Measurements from ENCODE around the gene TMEM119.

Gene TMEM119, protein sequence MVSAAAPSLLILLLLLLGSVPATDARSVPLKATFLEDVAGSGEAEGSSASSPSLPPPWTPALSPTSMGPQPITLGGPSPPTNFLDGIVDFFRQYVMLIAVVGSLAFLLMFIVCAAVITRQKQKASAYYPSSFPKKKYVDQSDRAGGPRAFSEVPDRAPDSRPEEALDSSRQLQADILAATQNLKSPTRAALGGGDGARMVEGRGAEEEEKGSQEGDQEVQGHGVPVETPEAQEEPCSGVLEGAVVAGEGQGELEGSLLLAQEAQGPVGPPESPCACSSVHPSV

DNA sequence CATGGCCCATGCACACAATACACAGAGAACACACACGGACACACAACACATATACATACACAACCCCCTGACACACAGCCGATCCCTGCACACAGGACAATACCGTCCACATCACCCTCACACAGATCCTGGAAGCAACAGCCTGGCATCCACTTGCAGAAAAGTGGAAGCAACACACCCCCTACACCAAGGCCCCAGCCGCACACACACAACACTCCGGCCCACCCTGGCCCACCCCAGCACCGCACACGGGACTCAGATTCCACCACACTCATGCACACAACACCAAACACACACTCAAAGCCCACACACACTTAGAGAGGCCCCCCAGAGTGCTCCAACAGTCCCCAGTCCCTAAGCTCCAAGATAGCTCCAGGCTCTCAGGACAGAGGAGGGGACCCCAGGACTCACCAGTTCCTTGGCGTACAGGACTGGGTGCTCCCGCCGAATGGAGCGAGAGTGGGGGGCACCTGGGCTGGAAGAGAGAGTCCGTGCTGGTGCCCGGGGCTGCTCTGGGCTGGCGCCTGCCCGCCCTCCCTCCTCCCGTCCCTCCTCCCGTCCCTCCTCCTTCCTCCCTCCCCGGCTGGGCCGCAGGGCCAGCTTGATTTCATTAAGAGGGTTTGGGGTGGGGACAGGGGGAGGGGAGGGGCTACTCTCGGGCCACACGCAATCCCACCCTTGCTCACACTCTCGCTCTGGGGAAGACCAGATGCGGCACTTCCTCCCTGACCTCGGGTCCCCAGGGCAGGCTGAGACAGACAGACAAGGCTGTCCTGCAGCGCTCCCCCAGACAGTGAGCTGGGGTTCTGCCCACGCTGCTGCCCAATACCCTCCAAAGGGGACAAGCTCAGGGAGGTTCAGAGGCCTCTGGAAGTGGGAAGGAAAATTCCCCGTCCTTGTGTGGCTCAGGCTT is at the start of gene TMEM119:
Gene TMEM119, minus strand, starts transcription at position 526 of the 913 bp plus-strand sequence. CDS start 5,701 bp downstream, outside the sequence.
- DNase-seq (ENCODE audit: low spot score) = no peak

DNA sequence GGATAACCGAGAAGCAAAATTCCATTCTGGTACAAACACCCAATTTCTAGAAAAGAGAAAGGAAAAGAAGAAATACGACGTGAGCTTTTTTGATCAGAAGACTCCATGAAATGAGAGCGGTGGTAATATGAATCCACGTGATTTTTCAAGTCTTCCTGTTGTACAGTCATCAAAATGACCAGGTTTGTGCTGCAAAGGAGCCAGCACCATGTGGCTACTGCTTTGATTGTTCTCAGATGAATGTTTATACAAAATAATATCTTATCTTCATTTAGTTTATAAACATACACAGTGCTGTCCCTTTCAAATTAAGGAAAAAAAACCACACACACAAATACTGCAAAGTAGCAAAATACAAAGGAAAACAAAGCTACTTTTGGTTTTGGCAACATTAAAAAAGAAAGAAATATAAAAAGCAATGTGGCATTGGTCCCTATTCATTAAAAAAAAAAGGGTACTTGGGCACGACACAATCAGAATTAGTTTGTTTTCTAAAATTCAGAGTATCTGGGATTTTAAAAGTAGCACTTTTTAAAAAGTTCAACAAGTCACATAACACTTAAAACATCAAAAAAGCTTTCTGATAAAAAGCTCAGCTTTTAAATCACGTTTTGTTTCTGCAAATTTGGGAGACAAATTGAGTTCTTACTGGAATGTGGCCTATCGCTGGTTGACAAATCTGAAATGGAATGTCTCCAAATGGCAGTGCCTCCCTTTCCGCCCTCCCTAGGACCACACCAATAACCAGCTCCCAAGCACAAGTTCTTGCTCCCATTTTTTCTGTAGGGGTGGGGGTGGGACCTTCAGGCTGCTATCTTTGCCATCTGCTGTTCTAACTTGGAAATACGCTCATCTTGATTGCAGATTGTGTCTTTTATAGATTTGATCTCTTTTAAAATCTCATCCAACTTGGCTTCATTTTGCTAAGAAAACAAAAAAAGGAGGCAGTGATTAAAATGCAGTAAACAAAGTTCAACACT is 49.0 kb upstream of the TMEM119 start:
- no peak for DNase-seq (ENCODE audit: low spot score)

DNA sequence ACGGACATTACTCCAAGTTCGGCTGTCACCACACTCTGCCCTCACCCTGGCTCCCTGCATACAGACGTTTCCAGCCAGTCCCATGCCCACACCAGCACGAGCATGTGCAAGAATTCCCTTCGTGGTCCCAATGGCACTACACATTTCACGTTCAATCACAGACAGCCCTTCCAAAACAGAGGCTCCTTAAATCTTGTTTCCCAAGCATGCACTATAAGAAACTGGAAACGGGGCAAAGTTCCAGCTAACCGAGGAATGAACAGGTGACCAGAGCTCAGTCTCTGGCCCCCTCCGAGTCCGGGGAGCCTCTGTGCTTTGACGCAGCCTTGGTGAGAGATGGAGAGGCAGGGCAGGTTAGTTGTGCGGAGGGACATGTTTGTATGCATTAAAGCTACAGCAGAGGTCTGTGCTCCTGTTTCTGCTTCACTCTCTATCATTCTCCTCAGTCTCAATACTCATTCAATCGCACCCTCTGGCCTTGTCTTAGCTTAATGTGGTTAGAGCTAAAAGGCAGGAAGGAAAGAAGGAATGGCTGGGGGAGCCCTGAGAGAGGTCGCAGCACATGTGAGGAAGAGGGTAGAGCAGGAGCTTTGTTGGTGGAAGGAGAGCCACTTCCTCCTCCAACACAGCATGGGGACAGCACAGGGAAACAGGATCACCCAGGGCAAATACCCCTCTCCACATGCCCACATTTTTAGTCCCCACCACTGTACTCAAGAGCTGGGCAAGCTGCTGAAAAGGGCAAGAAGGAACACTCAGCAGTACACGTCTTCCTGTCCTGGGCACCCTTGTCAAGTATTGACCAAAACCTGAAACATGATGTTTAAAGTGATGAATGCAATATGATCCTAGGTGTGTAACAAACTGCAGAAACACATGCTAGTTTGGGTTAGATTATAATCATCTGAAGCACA is 48.1 kb upstream of the TMEM119 start:
- DNase-seq (ENCODE audit: low spot score) = no peak

DNA sequence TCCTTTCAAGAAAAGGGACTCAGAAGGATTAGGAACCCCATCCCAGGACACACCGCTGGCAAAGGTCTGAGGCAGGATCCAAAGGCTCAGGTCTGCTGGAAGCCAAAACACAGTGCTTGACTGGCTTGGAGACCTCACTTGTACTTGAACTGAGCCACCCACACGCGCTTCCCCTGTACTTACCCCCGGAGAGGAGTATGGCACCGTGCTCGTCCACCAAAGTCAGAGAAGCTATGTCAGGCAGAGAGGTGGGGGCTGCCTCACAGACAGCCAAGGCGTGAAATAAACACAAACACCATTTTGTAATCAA is 46.9 kb upstream of the TMEM119 start:
- DNase-seq (ENCODE audit: low spot score) = no peak

DNA sequence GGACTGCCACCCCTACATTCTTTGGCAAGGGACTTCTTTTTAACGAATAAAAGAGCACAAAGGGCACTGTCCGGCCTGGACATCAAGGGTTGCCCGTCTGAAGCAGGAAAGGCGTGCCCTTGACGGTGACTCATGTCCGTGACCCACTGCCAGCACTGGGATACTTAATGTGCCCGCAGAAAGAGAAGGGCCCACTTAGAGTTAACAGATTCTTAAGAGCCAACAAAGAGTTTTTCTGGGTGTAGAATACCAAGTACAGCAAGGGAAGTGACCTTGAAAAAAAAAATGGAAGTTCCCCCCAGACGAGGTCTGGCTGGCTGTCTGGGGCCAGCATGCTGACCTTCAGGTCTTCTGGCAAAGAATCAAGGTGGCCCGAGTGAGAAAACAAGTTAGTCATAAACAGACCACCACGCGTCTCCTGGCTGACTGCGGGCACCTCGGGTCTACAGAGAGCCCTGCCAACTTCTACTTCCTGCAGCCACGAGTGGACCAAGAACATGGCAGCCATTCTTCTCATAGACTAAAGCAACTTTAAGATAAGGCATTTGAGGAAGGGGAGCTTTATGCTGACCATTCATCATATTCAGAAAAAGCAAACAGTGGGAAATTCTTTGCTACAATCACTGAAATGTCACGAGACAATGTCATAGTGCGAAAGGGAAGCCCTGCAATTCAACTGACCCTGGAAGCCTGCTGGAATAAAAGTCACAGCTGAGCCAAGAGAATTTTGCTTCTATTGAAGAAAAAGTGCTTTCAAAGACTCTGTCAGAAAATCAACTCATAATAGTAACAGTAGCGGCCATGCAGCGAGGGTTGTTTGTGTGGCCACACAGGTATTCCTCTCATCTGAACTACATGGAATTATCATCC is 46.3 kb upstream of the TMEM119 start:
- DNase-seq (ENCODE audit: low spot score) = no peak

DNA sequence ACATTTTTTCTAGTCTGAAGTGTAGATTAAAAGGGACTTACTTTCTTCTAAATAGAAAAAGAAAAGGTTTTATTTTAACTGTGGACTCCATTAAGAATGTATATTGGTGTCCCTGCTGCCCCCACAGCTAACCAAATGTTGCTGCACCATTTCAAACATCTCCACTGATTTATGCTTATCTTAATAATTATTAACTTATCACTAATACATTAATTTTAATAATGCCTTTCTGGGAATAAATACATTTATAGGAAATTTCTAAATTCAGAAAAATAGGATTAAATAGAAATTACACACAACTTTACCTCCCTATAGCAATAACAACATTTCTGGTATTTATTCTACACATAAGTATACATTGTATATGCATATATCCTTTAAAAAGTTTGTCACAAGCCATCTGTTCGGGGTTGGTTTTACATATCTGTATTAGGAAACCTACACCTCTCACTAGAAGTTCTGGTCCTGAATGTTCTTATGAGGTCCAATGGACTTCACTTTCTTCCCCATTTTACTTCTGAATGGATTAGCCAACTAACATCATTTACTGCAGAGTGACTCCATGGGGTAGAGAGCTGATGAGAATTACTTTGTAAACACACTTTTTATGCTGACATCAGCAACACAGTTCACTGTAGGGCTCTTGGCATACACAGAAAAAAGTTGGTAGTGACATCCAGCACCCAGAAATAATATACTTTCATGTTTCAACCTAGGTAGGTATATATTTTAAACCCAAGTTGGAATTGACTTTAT is 45.2 kb upstream of the TMEM119 start:
- DNase-seq (ENCODE audit: low spot score) = no peak

DNA sequence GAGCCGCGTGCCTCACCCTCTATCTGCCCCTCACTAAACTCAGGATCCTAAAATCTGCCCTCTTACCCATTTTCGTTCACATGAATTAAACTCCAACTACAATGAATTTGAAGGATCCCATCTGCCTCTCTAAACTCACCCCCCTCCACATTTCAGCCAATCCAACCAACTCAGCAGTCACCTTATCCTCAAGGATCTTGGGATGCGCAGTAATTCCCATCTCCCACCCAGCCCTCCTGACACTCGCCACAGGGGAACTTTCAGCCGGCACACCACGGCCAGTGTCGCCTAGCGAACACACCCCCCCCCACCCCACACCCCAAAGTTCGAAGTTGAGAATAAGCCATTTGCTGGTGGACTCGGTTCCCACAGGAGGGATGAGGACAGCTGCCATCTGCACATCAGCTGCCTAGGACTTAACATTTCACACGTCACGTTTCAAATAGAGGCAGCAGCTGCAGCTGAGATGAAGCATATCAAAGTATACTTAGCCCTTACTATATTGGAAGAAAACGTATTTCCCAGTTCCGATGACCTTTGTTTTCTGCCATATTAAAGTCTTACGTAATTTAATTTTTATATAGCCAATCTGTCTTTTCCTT is 44.5 kb upstream of the TMEM119 start:
- no peak for DNase-seq (ENCODE audit: low spot score)

DNA sequence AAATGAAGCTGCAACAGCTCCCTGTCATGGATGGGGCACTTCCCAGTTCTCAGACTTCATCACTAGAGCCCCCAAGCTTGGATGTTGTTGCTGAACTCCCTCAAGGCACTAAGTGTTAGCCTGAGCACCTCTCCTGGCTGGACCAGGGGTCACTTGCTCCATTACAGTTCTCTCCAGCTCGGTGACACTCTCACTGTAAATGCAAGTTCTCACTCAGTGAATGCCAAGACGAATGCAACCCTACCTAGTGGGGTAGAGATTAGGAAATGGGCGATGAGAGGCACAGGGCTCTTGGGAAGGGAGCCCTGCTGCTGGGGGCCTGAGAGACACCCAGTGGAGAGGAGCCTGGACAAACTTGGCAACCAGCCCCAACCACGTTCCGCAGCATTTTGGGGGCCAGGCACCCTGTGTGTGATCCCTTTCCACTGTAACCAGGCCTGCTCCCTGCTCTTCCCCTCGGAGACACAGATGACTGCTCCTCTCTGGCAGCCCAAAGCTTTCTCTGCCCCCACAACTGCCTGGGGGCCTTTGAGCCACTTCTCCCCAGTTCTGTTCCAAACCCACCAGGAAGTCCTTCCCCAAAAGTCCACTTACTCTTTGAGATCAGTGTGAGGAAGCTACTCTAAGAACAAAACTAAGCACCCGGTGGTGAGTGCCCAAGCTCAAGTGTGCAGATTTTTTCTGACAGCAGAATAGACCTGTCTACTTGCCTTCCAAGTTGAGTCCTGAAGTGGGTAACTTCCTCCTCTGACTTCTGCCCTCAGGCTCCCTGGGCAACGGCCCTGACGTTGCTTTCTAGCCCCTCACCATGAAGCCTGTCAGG is 43.8 kb upstream of the TMEM119 start:
- DNase-seq (ENCODE audit: low spot score) = no peak

DNA sequence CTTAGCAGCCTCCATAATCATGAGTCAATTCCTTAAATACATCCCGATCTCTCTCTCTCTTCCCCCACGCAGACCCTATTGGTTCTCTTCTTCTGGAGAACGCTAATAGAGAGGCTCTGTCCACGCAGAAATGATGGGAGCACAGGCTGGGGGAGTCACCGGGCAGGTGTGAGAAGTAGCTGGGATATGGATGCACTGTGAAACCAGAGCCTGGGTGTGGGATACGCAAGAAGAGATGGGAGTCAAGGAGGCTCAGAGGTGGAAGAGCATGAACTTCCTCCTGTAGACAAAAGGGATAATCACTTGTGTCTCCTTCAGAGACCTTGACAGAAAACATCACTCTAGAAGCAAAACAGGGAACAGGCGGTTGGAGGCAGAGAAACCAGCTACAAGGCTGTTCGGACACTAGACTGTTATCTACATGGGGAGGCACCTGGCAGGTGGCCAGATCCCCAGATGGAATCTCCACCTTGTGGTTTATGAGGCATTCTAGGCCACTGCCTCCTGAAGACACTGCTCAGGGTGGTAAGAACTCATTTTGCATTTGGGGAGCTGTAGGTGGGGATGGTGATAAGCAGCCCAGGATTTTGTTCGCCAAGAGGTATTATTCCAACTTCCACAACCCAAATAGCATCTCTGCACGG is 43.0 kb upstream of the TMEM119 start:
- no peak for DNase-seq (ENCODE audit: low spot score)

DNA sequence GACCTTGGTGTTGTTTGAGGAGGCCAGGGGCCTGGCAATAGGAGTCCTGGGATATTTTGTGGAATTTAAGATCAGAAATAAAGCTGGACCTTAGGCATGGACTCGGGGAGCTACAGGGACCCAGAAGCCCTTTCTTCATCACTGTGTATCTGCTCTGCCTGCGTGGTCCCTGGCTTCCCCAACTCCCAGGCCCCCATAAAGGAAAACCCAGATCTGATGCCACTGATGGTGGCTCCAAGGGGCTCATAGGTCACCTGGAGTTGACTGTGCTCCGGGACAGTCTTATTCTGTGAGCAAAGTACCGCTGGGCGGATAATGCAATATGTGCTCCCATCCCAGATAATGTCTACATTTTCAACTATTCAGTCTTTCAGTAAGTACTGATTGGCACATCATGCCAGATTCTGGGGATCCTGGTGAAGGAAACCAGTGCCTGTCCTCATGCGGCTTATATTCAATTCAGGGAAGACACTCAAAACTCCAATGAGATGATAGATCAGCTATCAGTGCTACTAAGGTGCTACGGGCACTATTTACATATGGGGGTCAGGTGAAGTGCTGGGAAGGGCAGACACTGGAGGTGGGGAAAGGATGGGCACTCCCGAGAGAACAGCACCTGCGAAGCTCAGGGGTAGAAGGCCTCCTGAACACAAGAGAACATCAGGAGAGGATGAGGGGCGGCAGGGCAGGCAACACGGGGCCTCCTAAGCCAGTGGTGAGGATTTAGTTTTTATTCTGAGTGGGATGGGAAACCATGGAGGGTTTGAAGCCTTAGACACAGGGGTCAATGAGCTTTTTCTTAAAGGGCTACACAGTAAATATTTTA is 41.3 kb upstream of the TMEM119 start:
- no peak for DNase-seq (ENCODE audit: low spot score)

DNA sequence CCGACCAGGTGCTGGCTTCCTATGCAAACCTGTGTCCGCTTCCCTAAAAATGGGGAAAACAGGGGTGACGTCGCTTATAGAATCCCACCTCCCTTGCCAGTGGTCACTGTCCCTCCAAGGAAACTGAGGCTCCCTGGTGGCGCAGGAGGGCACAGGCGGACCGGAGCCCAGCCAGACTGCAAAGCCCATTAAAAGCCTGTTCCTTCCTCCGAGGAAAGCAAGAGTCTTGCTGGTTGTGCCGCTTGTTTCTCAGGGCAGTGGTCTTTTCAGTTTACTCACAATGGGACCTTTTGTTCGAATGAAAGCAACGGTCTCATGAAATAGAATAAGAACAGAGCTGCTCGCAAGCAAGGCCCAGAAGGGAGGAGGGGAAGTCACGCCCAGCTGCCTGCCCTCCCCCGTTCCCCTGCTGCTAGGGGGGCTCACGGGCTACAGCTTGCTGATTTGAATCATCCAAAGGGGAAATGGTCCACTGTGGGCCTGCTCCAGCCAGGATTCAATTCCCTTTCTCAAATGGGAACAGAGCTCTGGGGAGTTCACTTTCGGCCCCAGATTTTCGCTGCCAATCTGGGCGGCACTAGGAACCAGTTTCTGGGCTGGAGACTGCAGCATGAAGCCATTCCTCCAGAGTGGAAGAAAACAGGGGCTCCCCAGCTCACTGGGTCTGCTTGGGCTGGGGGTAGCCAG is 40.4 kb upstream of the TMEM119 start:
- no peak for DNase-seq (ENCODE audit: low spot score)

DNA sequence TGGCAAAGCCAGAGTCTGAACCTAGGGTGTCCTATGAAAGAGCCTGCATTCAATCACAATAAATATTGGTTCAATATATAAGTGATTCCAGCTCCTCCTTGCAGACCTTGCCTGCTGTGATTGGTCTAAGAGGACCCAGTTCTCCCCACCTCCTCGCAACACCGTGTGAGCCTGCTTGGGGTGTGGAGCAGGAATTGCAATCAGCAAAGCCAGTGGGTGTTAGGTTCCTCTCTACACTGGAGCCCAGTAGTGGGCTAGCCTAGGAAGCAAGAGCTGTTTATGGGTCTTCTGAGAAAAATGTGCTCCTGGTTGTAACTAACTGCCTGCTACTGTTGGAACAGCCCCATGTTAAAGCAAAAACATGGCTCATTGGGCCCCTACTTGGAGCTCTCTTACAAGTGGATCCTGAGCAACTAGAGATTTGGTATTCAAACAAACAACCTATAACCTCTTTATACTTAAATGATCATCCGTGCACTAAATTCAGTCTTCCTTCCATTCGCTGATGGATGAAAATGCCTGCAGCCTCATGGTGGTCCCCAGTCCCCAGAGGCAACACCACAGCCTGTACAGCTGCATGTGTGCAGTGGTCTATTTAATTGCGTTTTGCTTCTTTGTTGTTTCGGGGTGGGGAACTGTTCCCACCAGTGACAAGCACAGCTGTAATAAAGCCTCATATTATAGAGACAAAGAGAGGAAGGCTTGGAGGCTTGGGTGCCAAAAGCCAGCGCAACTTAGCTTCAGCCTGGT is 39.5 kb upstream of the TMEM119 start:
- DNase-seq (ENCODE audit: low spot score) = no peak

DNA sequence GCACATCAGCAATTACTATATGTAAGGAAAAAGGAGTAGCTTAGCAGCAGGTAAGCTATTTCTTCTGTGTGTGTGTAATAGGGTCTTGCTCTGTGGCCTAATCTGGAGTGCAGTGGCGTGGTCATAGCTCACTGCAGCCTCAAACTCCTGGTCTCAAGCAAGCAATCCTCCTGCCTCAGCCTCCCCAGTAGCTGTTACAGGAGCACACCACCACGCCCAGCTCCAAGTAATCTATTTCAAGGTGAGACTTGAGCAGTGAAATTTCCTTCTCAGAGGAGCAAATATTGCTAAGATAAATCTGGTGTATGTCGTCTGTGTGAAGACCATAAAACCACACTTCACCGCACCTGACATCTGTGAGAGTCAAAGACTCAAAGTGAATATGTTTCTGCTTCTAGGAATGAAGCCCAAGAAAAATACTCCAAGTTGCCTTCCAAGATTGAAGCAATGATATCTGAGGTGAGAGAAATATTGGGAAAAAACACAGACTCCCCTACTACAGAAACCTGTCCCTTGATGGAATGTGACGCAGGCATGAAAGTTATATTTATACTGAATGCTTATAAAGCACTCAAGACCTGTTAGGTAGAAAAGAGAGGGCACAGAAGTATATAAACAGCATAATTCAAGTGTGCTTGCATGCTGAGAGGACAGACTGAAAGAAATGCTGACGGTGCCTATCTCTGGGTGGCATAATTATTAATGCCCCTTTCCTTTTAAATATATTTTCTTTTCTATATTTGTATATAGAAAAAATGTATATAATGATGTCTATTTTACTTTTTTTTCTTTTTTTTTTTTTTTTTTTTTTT is 38.3 kb upstream of the TMEM119 start:
- DNase-seq (ENCODE audit: low spot score) = no peak

DNA sequence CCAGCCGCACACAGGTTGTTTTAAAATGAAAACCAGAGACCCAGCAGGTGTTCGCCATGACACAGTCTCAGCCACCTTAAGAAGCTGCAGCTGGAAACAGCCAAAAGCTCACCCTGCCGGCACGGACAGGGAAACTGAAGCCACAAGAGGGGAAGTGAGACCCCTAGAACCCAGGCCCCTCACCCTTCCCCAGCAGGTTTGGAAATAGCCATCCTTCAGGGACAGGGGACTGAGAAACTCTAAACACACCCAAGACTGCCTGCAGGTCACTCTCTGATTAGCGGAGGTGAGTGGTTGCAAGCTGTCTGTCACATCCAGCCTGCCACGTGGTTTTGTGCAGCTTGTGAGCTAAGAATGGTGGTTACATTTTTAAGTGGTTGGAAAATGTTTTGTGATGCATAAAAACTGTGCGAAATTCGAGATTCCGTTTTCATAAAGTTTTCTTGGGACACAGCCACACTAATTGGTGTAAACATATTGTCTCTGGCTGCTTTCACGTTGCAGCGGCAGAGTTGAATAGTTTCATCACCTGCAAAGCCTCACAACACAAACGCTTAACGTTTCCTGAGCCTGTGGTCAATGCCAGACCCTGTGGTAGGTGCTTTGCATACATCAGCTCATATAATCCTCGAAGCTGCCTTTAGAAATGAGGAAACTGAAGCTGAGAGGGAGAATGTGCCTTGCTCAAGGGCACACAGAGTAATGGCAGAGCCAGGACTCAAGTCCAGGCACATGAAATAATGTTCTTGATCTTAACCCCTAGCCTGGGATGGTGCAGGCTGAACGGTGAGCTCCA is 37.5 kb upstream of the TMEM119 start:
- DNase-seq (ENCODE audit: low spot score) = no peak
